CD4-positive, alpha-beta memory T cell (primary cell): ENCODE measurements around the gene XPO1. TPM values are rescaled to one million over a fixed set of nuclear protein-coding genes. Genes with fewer than 3 reads are reported as not detected.
"Not testable (repeated sequence)": the region's sequence is repeated elsewhere in the genome, so short reads cannot be mapped to it uniquely, and the experiment has no call there.

Experiments used
- CTCF ChIA-PET: fragments of 350-600 bp; sonication (Branson Sonifier 250); formaldehyde crosslinking; loops from one replicate; lab custom pipeline; 2021; ENCODE audit warnings: inconsistent platforms; ENCODE audit not compliant: partially characterized antibody; lab: Charles Lee
- POLR2A ChIA-PET: fragments of 350-600 bp; sonication (Branson Sonifier 250); formaldehyde crosslinking; loops from one replicate; lab custom pipeline; 2021; ENCODE audit not compliant: partially characterized antibody; lab: Charles Lee
- DNase-seq, 5 donors: peaks; one replicate each; pipeline versions ENCODE4 v3.0.0 to v3.0.0-alpha.2; 2020 to 2022; ENCODE audit warnings: mixed read lengths in 1 of 5
- H3K27ac ChIP-seq: one replicate; pipeline ENCODE4 v1.7.0; 2013; ENCODE audit warnings: low read depth, low read length
- H3K27me3 ChIP-seq: 2 replicates; pipeline ENCODE4 v1.7.0; 2013; ENCODE audit warnings: mild to moderate bottlenecking, low read length, moderate library complexity; ENCODE audit not compliant: insufficient read depth
- H3K36me3 ChIP-seq: 2 replicates; pipeline ENCODE4 v1.7.0; 2013; ENCODE audit warnings: mild to moderate bottlenecking, low read length, moderate library complexity; ENCODE audit not compliant: insufficient read depth
- H3K4me1 ChIP-seq: 2 replicates; pipeline ENCODE4 v1.7.0; 2013; ENCODE audit warnings: mild to moderate bottlenecking, low read length, moderate library complexity; ENCODE audit not compliant: insufficient read depth
- H3K4me3 ChIP-seq, 2 donors: one replicate each; pipeline ENCODE4 v1.7.0; 2013; ENCODE audit warnings: low read length in 2 of 2, mild to moderate bottlenecking in 1 of 2
- H3K9me3 ChIP-seq, 2 donors: one replicate each; pipeline ENCODE4 v1.7.0; 2013; ENCODE audit warnings: low read length in 2 of 2, control low read depth in 1 of 2; ENCODE audit not compliant: control insufficient read depth in 1 of 2
- H3K27ac Mint-ChIP-seq, 7 donors: one replicate each; pipeline ENCODE4 v1.8.0; 2020 to 2021; ENCODE audit warnings: mixed read lengths in 7 of 7, mild to moderate bottlenecking in 6 of 7, inconsistent platforms in 3 of 7, moderate library complexity in 3 of 7
- H3K27me3 Mint-ChIP-seq, 2 donors: one replicate each; pipeline ENCODE4 v1.8.0; 2020 to 2021; ENCODE audit warnings: mixed read lengths in 2 of 2
- H3K36me3 Mint-ChIP-seq, 2 donors: one replicate each; pipeline ENCODE4 v1.8.0; 2020 to 2021; ENCODE audit warnings: mixed read lengths in 2 of 2, inconsistent platforms in 1 of 2, mild to moderate bottlenecking in 1 of 2
- H3K4me1 Mint-ChIP-seq, 4 donors: one replicate each; pipeline ENCODE4 v1.8.0; 2020 to 2021; ENCODE audit warnings: mixed read lengths in 4 of 4, mild to moderate bottlenecking in 1 of 4
- H3K4me3 Mint-ChIP-seq, 8 donors: one replicate each; pipeline ENCODE4 v1.8.0; 2020 to 2021; ENCODE audit warnings: mixed read lengths in 8 of 8, mild to moderate bottlenecking in 7 of 8, moderate library complexity in 6 of 8, inconsistent platforms in 3 of 8
- H3K9me3 Mint-ChIP-seq, 8 donors: one replicate each; pipeline ENCODE4 v1.8.0; 2020 to 2021; ENCODE audit warnings: mixed read lengths in 8 of 8, mild to moderate bottlenecking in 5 of 8, inconsistent platforms in 3 of 8, moderate library complexity in 1 of 8
- intact Hi-C: fragments of 100-400 bp; cut with micrococcal nuclease; formaldehyde crosslinking; loops from one replicate; pipeline ENCODE4 v1.15.1; 2023
- polyA plus RNA-seq, 2 donors: library from polyadenylated mRNA; unstranded; fragments of 300-500 nt; fragmentation: Illumina TruSeq; gene quantifications; one replicate each; pipeline ENCODE4 v1.2.3, GENCODE V29; 2021
- total RNA-seq, 2 experiments: library from RNA; stranded (reverse); gene quantifications; one replicate each; pipeline ENCODE4 v1.2.3, GENCODE V29; 2021

Gene XPO1
- total and polyA plus RNA-seq, 4 experiments from 2014 or later = 26.8 to 180 (median 110) TPM

DNA sequence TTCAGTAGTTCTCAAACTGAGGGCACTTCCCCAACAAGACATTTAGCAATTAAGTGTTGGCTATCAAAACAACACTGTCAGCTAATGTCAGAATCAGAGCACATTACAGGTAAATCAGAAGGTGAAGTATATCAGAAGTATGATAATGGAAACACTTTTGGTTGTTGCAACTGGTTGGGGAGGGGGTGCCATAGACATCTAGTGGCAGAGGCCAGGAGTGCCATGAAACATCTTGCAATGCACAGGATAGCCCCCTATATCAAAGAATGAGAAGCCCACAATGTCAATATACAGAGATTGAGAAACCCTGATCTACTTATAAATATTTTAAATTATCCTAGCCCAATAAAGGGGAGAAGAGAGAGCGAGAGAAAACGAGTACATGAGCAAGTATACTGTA lies 4.9 kb upstream of the XPO1 start:
- Mint-ChIP-seq H3K27me3 (no peaks in the 10 kb centered on the region), H3K4me1 (peaks cover 5 to 15% (median 8%) of the 10 kb centered on the region in 4 donors), H3K4me3 (no peak overlapping the region), H3K36me3 (peaks cover 0 to 7% of the 10 kb centered on the region in 2 donors), H3K27ac (no peak overlapping the region), H3K9me3 (no peaks in the 10 kb centered on the region)
- no peaks in the 10 kb centered on the region for H3K36me3 ChIP-seq
- H3K27ac ChIP-seq = no peak overlapping the region
- no peaks in the 10 kb centered on the region for H3K9me3 ChIP-seq
- POLR2A ChIA-PET = no interaction called here
- H3K4me3 ChIP-seq = no peak overlapping the region
- peaks cover 8% of the 10 kb centered on the region for H3K4me1 ChIP-seq
- no peaks in the 10 kb centered on the region for H3K27me3 ChIP-seq
- CTCF ChIA-PET = no interaction called here
- DNase-seq = no peak
- intact Hi-C loops = no loop called here

DNA sequence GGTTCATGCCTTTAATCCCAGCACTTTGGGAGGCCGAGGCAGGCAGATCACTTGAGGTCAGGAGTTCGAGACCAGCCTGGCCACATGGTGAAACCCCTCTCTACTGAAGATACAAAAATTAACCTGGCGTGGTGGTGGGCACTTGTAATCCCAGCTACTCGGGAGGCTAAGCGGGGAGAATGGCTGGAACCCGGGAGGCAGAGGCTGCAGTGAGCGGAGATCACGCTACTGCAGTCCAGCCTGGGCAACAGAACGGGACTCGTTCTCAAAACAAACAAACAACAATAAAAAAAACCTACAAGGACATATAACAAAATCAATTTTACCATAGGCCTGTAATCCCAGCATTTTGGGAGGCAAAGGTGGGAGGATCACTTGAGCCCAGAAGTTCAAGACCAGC lies 2.0 kb upstream of the XPO1 start:
- H3K4me3 Mint-ChIP-seq, H3K9me3 Mint-ChIP-seq, H3K27me3 Mint-ChIP-seq, H3K27me3 ChIP-seq, H3K9me3 ChIP-seq, intact Hi-C loops, H3K27ac ChIP-seq, H3K36me3 ChIP-seq, DNase-seq, POLR2A ChIA-PET, H3K4me3 ChIP-seq, CTCF ChIA-PET: not testable (repeated sequence)
- Mint-ChIP-seq H3K27ac (peak overlapping the region in 6 of 7 donors; percentile 25 to 100 (median 70)), H3K36me3 (peaks cover 0 to 18% of the 10 kb centered on the region in 2 donors), H3K4me1 (peaks cover 14 to 35% (median 19%) of the 10 kb centered on the region in 4 donors)
- H3K4me1 ChIP-seq = peaks cover 18% of the 10 kb centered on the region

DNA sequence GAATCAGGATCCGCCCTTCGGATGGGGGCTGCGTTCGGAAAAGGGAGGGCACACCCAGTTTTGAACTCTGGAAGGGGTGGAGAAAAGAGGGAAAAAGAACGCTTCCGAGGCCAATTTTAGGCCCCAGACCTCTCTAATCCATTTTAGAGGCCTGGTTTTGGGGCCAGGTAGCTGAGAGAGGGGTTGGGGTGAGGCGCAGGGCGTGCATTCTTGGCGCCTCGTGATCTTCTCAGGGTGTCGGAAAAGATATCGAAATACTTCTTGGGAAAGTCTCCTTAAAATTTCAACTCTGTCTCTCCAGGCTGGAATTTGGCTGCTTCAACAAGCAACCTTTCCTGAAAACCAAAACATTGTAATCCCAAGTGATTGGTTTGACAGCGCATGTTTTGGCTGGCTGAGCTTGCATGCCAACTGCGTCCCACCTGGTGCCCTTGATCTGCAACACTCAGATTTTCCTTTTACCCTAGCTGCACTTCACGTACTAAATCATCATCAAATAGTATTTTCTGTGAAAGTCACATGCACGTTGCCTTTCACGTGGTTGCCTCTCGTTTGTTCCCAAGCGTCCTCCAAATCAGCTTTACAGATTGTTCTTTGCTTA lies 864 bp upstream of the XPO1 start:
- DNase-seq = peak; percentile 41 to 82 (median 57)
- Mint-ChIP-seq H3K4me3 (peak overlapping the region; percentile 92 to 99 (median 98)), H3K27me3 (peaks cover 0 to 2% of the 10 kb centered on the region in 2 donors), H3K36me3 (peaks cover 0 to 18% of the 10 kb centered on the region in 2 donors), H3K9me3 (peaks cover 0 to 3% (median 0%) of the 10 kb centered on the region in 8 donors), H3K4me1 (peaks cover 21 to 45% (median 28%) of the 10 kb centered on the region in 4 donors), H3K27ac (peak overlapping the region; percentile 99 to 100 (median 100))
- Histone ChIP-seq H3K4me1 (peaks cover 29% of the 10 kb centered on the region), H3K9me3 (no peaks in the 10 kb centered on the region), H3K36me3 (no peaks in the 10 kb centered on the region), H3K27ac (peak overlapping the region; percentile 96), H3K27me3 (no peaks in the 10 kb centered on the region), H3K4me3 (peak overlapping the region; percentile 57 to 94)
- ChIA-PET CTCF (interaction anchor here (0.6 to 3.3 kb wide), 6 partner anchors 12 to 390 kb away, joined by 3 to 22 read pairs (median 3); no protein-coding TSS in a partner anchor), POLR2A (interaction anchor here (0.9 to 4.7 kb wide), 21 partner anchors 8 to 657 kb away, joined by 3 to 38 read pairs (median 7); partner anchors contain the start of genes CCT4, COMMD1, FAM161A and REL)
- intact Hi-C loops = loop anchor here (1.0 to 10.0 kb wide), 10 partner anchors 68 to 783 kb away; partner anchors contain the start of genes B3GNT2, CCT4, FAM161A and PAPOLG

- Histone ChIP-seq H3K4me1 (peaks cover 41% of the 10 kb centered on the region), H3K4me3 (peak overlapping the region; percentile 78 to 94), H3K27me3 (no peaks in the 10 kb centered on the region), H3K9me3 (no peaks in the 10 kb centered on the region), H3K36me3 (no peaks in the 10 kb centered on the region), H3K27ac (peak overlapping the region; percentile 96)
- Mint-ChIP-seq H3K27ac (peak overlapping the region; percentile 99 to 100 (median 100)), H3K27me3 (peaks cover 0 to 2% of the 10 kb centered on the region in 2 donors), H3K4me1 (peaks cover 23 to 54% (median 29%) of the 10 kb centered on the region in 4 donors), H3K4me3 (peak overlapping the region; percentile 92 to 99 (median 98)), H3K36me3 (peaks cover 0 to 18% of the 10 kb centered on the region in 2 donors), H3K9me3 (peaks cover 0 to 3% (median 0%) of the 10 kb centered on the region in 8 donors)
- POLR2A ChIA-PET = interaction anchor here (0.6 to 4.7 kb wide), 26 partner anchors 11 to 656 kb away, joined by 3 to 38 read pairs (median 6); partner anchors contain the start of genes FAM161A, REL and USP34
- CTCF ChIA-PET = interaction anchor here (1.0 to 3.3 kb wide), 4 partner anchors 11 to 111 kb away, joined by 3 to 22 read pairs (median 7); no protein-coding TSS in a partner anchor
- no peak for DNase-seq
- intact Hi-C loops = loop anchor here (1.0 to 10.0 kb wide), 11 partner anchors 15 to 782 kb away; partner anchors contain the start of genes B3GNT2, CCT4, FAM161A and PAPOLG
These were observed 281 bp downstream of the XPO1 start for GRCh38 chr2:61537950-61538199.

DNA sequence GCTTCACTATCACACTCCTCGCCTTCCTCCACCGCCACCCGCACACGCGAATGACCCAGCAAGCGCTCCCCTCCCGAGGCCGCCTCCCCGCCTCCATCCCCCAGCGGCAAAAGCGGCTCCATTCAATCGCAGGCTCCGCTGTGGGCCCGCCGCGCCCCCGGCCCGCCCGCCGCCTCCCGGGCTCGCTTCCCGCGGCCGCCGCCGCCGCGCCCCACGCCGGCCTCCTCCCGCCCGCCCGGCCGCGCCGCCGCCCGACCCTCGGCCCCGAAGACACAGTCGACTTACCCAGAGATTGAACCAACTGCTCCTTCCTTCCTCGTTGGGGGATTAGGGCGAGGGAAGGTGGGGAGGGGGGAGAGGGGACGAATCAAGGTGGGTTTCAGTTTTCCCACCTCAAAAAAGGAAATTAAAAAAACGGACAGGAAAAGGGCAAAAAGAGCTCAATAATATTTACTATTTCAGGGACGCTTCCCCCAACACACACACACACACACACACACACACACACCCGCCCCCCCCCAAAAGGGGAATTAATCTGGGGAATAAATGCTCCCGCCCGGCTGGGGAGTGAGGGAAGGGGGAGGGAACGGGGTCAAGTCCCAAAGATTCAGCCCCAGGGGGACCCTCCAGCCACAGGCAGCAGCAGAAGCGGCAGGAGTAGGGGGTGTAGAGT lies 743 bp downstream of the XPO1 start:
- intact Hi-C loops = loop anchor here (2.0 to 10.0 kb wide), 4 partner anchors 15 to 660 kb away; partner anchors contain the start of genes B3GNT2 and REL
- POLR2A ChIA-PET = interaction anchor here (0.6 to 4.7 kb wide), 28 partner anchors 9 to 656 kb away, joined by 3 to 38 read pairs (median 4); partner anchors contain the start of genes FAM161A, REL and USP34

DNA sequence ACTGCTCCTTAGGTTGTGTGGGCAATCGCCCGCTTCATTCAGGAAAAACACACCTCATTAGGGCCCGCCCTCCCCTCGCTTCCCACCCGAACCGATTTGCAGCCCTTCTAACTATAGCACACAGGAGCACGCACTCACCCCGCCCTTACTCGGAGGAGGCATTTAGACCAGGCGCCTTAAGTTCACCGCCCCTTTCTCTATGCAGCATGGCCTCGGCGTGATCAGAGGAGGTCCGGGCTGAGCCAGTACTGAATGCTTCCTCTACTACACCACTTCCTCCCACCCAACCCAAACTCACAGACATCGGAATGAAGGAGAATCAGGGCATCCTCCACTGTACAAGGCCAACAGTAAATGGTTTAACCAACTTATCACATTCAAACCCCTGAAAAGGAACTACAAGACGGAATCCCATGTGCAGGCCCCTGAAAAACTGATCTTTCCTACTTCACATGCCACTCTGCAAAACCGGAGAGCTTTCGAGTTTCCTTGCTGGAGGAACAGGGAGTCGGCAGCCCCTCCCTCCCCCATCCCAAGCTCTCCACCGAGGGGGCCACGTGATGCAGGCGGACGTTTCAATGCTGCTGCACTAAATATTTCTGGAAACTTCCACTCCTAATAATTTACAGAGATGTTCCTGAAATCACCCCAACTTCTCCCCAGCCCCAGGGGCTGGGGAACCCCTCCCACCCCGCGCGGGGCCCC lies 1.4 kb downstream of the XPO1 start:
- peaks cover 23 to 57% (median 30%) of the 10 kb centered on the region in 4 donors for H3K4me1 Mint-ChIP-seq
- H3K27me3 Mint-ChIP-seq = peaks cover 0 to 2% of the 10 kb centered on the region in 2 donors
- Histone ChIP-seq H3K36me3 (no peaks in the 10 kb centered on the region), H3K4me1 (peaks cover 48% of the 10 kb centered on the region), H3K27ac (peak overlapping the region; percentile 96), H3K9me3 (no peaks in the 10 kb centered on the region), H3K27me3 (no peaks in the 10 kb centered on the region), H3K4me3 (peak overlapping the region; percentile 73 to 94)
- DNase-seq = peak; percentile 84 to 96 (median 88)
- POLR2A ChIA-PET = interaction anchor here (0.6 to 4.7 kb wide), 18 partner anchors 9 to 572 kb away, joined by 3 to 38 read pairs (median 4); partner anchors contain the start of genes FAM161A and USP34
- H3K27ac Mint-ChIP-seq = peak overlapping the region; percentile 93 to 99 (median 96)
- peak overlapping the region; percentile 91 to 100 (median 96) for H3K4me3 Mint-ChIP-seq
- CTCF ChIA-PET = interaction anchor here (2.8 to 3.3 kb wide), 2 partner anchors 44 to 110 kb away, joined by 10 to 22 read pairs; no protein-coding TSS in a partner anchor
- peaks cover 0 to 18% of the 10 kb centered on the region in 2 donors for H3K36me3 Mint-ChIP-seq
- intact Hi-C loops = loop anchor here (1.0 to 10.0 kb wide), 6 partner anchors 14 to 661 kb away; partner anchors contain the start of genes B3GNT2 and REL
- H3K9me3 Mint-ChIP-seq = peaks cover 0 to 3% (median 0%) of the 10 kb centered on the region in 8 donors

More for the DNA sequence above, 743 bp downstream of the XPO1 start:
- peaks cover 23 to 55% (median 29%) of the 10 kb centered on the region in 4 donors for H3K4me1 Mint-ChIP-seq
- H3K4me3 Mint-ChIP-seq = peak overlapping the region; percentile 92 to 100 (median 98)
- Histone ChIP-seq H3K27me3 (no peaks in the 10 kb centered on the region), H3K4me1 (peaks cover 45% of the 10 kb centered on the region), H3K4me3 (peak overlapping the region; percentile 78 to 94), H3K9me3 (no peaks in the 10 kb centered on the region), H3K27ac (peak overlapping the region; percentile 96), H3K36me3 (no peaks in the 10 kb centered on the region)
- H3K9me3 Mint-ChIP-seq = peaks cover 0 to 3% (median 0%) of the 10 kb centered on the region in 8 donors
- DNase-seq = peak; percentile 20 to 68 (median 31)
- H3K36me3 Mint-ChIP-seq = peaks cover 0 to 18% of the 10 kb centered on the region in 2 donors
- peak overlapping the region; percentile 99 to 100 (median 100) for H3K27ac Mint-ChIP-seq
- CTCF ChIA-PET = interaction anchor here (1.0 to 3.3 kb wide), 4 partner anchors 10 to 111 kb away, joined by 3 to 22 read pairs (median 7); no protein-coding TSS in a partner anchor
- H3K27me3 Mint-ChIP-seq = peaks cover 0 to 2% of the 10 kb centered on the region in 2 donors
